GM18907 (cell line): ENCODE data around the gene CHD3.

Experiments
- ATAC-seq: cut with Tn5 transposase; IDR thresholded peaks from one replicate; pipeline ENCODE4 v1.9.1; 2021; ENCODE audit warnings: mild to moderate bottlenecking, moderate library complexity; ENCODE audit not compliant: unreplicated experiment

The CHD3 gene

GRCh38 chr17:7888184-7888920 is at the start of gene CHD3:
CHD3 (plus strand) TSS chr17:7888789; CDS start chr17:7889001, 212 bp downstream.
- no peak for ATAC-seq

GRCh38 chr17:7839190-7839875 is 49.3 kb upstream of the CHD3 start:
- no peak for ATAC-seq

- no peak for ATAC-seq
These were observed 48.7 kb upstream of the CHD3 start for GRCh38 chr17:7839876-7840261.

GRCh38 chr17:7840441-7840840 is 48.1 kb upstream of the CHD3 start:
- ATAC-seq = no peak

GRCh38 chr17:7840875-7841274 is 47.7 kb upstream of the CHD3 start:
- no peak for ATAC-seq

GRCh38 chr17:7841396-7841914 is 47.1 kb upstream of the CHD3 start:
- ATAC-seq = peak; percentile 12

- peak; percentile 33 for ATAC-seq
These were observed 46.6 kb upstream of the CHD3 start for GRCh38 chr17:7841915-7842379.

- ATAC-seq = peak; percentile 35
These were observed 46.0 kb upstream of the CHD3 start for GRCh38 chr17:7842380-7843256.

- peak; percentile 5 for ATAC-seq
These were observed 45.4 kb upstream of the CHD3 start for GRCh38 chr17:7843257-7843535.

- ATAC-seq = peak; percentile 28
These were observed 44.9 kb upstream of the CHD3 start for GRCh38 chr17:7843536-7844291.

- peak; percentile 46 for ATAC-seq
These were observed 44.1 kb upstream of the CHD3 start for GRCh38 chr17:7844292-7845154.

- no peak for ATAC-seq
These were observed 43.1 kb upstream of the CHD3 start for GRCh38 chr17:7845359-7846062.

- ATAC-seq = no peak
These were observed 42.4 kb upstream of the CHD3 start for GRCh38 chr17:7846063-7846735.

- ATAC-seq = no peak
These were observed 41.6 kb upstream of the CHD3 start for GRCh38 chr17:7846765-7847661.

GRCh38 chr17:7848131-7848579 is 40.4 kb upstream of the CHD3 start:
- no peak for ATAC-seq

- no peak for ATAC-seq
These were observed 39.9 kb upstream of the CHD3 start for GRCh38 chr17:7848739-7849129.

GRCh38 chr17:7849130-7849750 is 39.3 kb upstream of the CHD3 start:
- ATAC-seq = no peak
